22Rv1 (cell line): Measurements from ENCODE around the gene GABRE.

ENCODE experiments used
- ZFX ChIP-seq: fragments of 450-650 bp; IDR thresholded peaks from 2 replicates; pipeline ENCODE4 v1.6.1; 2017; ENCODE audit warnings: antibody characterized with exemption, borderline replicate concordance
- TF ChIP-seq, protein P1 (sequence below): fragments of 450-650 bp; IDR thresholded peaks from 2 replicates; pipeline ENCODE4 v1.5.1; 2017; ENCODE audit warnings: mild to moderate bottlenecking

DNA sequence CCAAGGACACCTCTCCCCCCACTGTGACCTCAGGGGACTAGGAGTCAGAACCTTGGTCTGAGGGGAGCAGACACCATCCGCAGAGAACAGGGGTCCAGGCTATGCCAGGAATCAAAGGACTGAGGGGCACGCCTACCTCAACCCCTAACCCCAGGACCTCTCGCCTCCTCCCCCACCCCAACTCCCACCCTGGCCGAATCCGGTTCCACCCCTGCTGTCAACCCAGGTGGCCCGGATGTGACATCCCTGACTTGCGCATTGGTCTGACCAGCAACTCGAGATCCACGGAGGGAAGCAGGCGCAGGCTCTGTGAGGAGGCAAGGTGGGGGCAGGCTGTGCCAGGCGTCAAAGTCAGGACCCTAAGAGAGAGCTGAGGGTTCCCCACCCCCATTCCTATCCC, 62.3 kb downstream of the GABRE start:
- TF ChIP-seq, protein P1, sequence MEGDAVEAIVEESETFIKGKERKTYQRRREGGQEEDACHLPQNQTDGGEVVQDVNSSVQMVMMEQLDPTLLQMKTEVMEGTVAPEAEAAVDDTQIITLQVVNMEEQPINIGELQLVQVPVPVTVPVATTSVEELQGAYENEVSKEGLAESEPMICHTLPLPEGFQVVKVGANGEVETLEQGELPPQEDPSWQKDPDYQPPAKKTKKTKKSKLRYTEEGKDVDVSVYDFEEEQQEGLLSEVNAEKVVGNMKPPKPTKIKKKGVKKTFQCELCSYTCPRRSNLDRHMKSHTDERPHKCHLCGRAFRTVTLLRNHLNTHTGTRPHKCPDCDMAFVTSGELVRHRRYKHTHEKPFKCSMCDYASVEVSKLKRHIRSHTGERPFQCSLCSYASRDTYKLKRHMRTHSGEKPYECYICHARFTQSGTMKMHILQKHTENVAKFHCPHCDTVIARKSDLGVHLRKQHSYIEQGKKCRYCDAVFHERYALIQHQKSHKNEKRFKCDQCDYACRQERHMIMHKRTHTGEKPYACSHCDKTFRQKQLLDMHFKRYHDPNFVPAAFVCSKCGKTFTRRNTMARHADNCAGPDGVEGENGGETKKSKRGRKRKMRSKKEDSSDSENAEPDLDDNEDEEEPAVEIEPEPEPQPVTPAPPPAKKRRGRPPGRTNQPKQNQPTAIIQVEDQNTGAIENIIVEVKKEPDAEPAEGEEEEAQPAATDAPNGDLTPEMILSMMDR, result no peak
- no peak for TF ChIP-seq ZFX
